Stimulated activated CD8-positive, alpha-beta memory T cell treated with anti-CD3 and anti-CD28 coated beads, Interleukin-7, amount 100 ng/mL, for 48 hours (primary cell): Measurements from ENCODE around the gene COL11A1.
"Not testable (repeated sequence)": the region's sequence is repeated elsewhere in the genome, so short reads cannot be mapped to it uniquely, and the experiment has no call there.

Experiments used
- DNase-seq, 2 donors: peaks; one replicate each; pipeline ENCODE4 v3.0.0-alpha.2; 2020; ENCODE audit warnings: low read depth in 1 of 2; ENCODE audit errors: extremely low read depth in 1 of 2

COL11A1 gene

GRCh38 chr1:103087256-103087655 is 21.1 kb downstream of the COL11A1 start:
- no peak for DNase-seq

GRCh38 chr1:103084181-103084580 is 24.1 kb downstream of the COL11A1 start:
- no peak for DNase-seq

- DNase-seq, result no peak
Observed at GRCh38 chr1:103075316-103076000, 32.9 kb downstream of the COL11A1 start.

- DNase-seq, result no peak
Observed at GRCh38 chr1:103074224-103074623, 34.1 kb downstream of the COL11A1 start.

GRCh38 chr1:103069201-103069600 is 39.1 kb downstream of the COL11A1 start:
- no peak for DNase-seq

- no peak for DNase-seq
Observed at GRCh38 chr1:103063921-103064320, 44.4 kb downstream of the COL11A1 start.

GRCh38 chr1:103058391-103058790 is 49.9 kb downstream of the COL11A1 start:
- DNase-seq, result no peak

- no peak for DNase-seq
Observed at GRCh38 chr1:103056423-103056822, 51.9 kb downstream of the COL11A1 start.

- not testable (repeated sequence) for DNase-seq
Observed at GRCh38 chr1:103028110-103028509, 80.2 kb downstream of the COL11A1 start.

GRCh38 chr1:103025858-103026409 is 82.4 kb downstream of the COL11A1 start:
- DNase-seq, result no peak

- no peak for DNase-seq
Observed at GRCh38 chr1:103024051-103024450, 84.3 kb downstream of the COL11A1 start.

GRCh38 chr1:103002005-103002404 is 106.3 kb downstream of the COL11A1 start:
- DNase-seq, result no peak

GRCh38 chr1:102978874-102979273 is 129.4 kb downstream of the COL11A1 start:
- DNase-seq, result no peak

GRCh38 chr1:102977292-102977691 is 131.0 kb downstream of the COL11A1 start:
- DNase-seq, result no peak

- no peak for DNase-seq
Observed at GRCh38 chr1:102970496-102971078, 137.7 kb downstream of the COL11A1 start.

- no peak for DNase-seq
Observed at GRCh38 chr1:102967786-102968185, 140.5 kb downstream of the COL11A1 start.

- DNase-seq, result no peak
Observed at GRCh38 chr1:102961549-102961948, 146.8 kb downstream of the COL11A1 start.

- no peak for DNase-seq
Observed at GRCh38 chr1:102954576-102954975, 153.7 kb downstream of the COL11A1 start.

GRCh38 chr1:102952400-102952799 is 155.9 kb downstream of the COL11A1 start:
- no peak for DNase-seq

- no peak for DNase-seq
Observed at GRCh38 chr1:102942324-102942723, 166.0 kb downstream of the COL11A1 start.

GRCh38 chr1:102941366-102941947 is 166.9 kb downstream of the COL11A1 start:
- DNase-seq, result no peak

GRCh38 chr1:102937401-102937800 is 170.9 kb downstream of the COL11A1 start:
- DNase-seq, result no peak
